ENCODE results near the gene FCER1G.

DNA sequence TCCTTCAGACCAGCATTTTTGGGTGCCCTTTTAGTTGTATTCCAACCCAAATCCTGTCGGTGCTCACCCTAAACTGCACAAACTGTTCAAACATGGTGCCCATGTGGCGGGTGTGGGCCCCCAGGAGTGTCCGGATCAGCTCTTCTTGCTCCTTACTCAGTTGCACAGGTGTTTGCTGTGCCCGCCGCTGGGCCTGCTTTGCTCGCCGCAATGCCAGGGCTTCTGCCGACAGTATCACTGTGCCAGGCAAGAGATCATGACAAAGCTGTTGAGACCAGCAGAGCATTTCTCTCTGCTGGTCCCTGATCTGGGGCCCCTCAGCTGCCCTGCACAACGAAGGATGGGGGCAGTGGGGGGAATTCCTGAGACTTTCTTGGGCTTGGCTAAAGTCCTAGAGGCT lies 18.0 kb downstream of the FCER1G start:
- TF ChIP-seq RXRA (IDR thresholded peaks at IDR 0.05; ENCODE audit: insufficient read depth, low read depth, low read length) (no peak), BCL11A (IDR thresholded peaks at IDR 0.05; ENCODE audit: low read depth in 2 of 2, low read length in 2 of 2) (no peak), POLR2A (IDR thresholded peaks at IDR 0.05; ENCODE audit: control extremely low read depth in 1 of 2, low read depth in 2 of 2, low read length in 2 of 2) (no peak), TAF1 (IDR thresholded peaks at IDR 0.05; ENCODE audit: low read depth, low read length) (no peak)
- TF ChIP-seq, protein P1, sequence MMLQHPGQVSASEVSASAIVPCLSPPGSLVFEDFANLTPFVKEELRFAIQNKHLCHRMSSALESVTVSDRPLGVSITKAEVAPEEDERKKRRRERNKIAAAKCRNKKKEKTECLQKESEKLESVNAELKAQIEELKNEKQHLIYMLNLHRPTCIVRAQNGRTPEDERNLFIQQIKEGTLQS (IDR thresholded peaks at IDR 0.05; ENCODE audit: insufficient read depth, low read depth, low read length) = no peak
